Occipital lobe (tissue), 2 donors: ENCODE data around the gene CXCL12. TPM values are rescaled to one million over a fixed set of nuclear protein-coding genes. Genes with fewer than 3 reads are reported as not detected.

Experiments used
- DNase-seq: peaks from one replicate; lab custom pipeline; 2025; lab: John Stamatoyannopoulos, UW
- total RNA-seq: library from RNA; depleted of rRNA; stranded (reverse); fragments of >200 nt; gene quantifications from one replicate; pipeline ENCODE4 v1.2.3, GENCODE V29; 2014

CXCL12 gene
- total RNA-seq, 1 donor from 2014 or later = 19.0 TPM

GRCh38 chr10:44364566-44364965 lies 20.3 kb downstream of the CXCL12 start:
- no peak for DNase-seq

GRCh38 chr10:44363716-44364115 lies 21.2 kb downstream of the CXCL12 start:
- no peak for DNase-seq

- DNase-seq = no peak
These were observed 21.8 kb downstream of the CXCL12 start for GRCh38 chr10:44362866-44363711.

- DNase-seq = no peak
These were observed 23.8 kb downstream of the CXCL12 start for GRCh38 chr10:44361109-44361508.

- DNase-seq = no peak
These were observed 26.7 kb downstream of the CXCL12 start for GRCh38 chr10:44358080-44358771.

GRCh38 chr10:44357023-44357540 lies 27.8 kb downstream of the CXCL12 start:
- DNase-seq = no peak

GRCh38 chr10:44356139-44357022 lies 28.5 kb downstream of the CXCL12 start:
- DNase-seq = no peak

GRCh38 chr10:44355630-44356029 lies 29.3 kb downstream of the CXCL12 start:
- DNase-seq = no peak

- DNase-seq = no peak
These were observed 30.1 kb downstream of the CXCL12 start for GRCh38 chr10:44354771-44355170.

- no peak for DNase-seq
These were observed 31.2 kb downstream of the CXCL12 start for GRCh38 chr10:44353721-44354120.

GRCh38 chr10:44353128-44353390 lies 31.8 kb downstream of the CXCL12 start:
- DNase-seq = no peak

GRCh38 chr10:44352316-44353127 lies 32.4 kb downstream of the CXCL12 start:
- no peak for DNase-seq

GRCh38 chr10:44348496-44348895 lies 36.4 kb downstream of the CXCL12 start:
- no peak for DNase-seq

- no peak for DNase-seq
These were observed 37.1 kb downstream of the CXCL12 start for GRCh38 chr10:44347609-44348400.

GRCh38 chr10:44344727-44345126 lies 40.2 kb downstream of the CXCL12 start:
- DNase-seq = no peak

- DNase-seq = no peak
These were observed 41.1 kb downstream of the CXCL12 start for GRCh38 chr10:44343843-44344242.

- no peak for DNase-seq
These were observed 43.0 kb downstream of the CXCL12 start for GRCh38 chr10:44341886-44342285.

GRCh38 chr10:44340557-44340956 lies 44.3 kb downstream of the CXCL12 start:
- no peak for DNase-seq

GRCh38 chr10:44339218-44339617 lies 45.7 kb downstream of the CXCL12 start:
- DNase-seq = no peak

- no peak for DNase-seq
These were observed 47.8 kb downstream of the CXCL12 start for GRCh38 chr10:44337081-44337480.
